ENCODE results near the gene H3-3A.

Gene H3-3A

DNA sequence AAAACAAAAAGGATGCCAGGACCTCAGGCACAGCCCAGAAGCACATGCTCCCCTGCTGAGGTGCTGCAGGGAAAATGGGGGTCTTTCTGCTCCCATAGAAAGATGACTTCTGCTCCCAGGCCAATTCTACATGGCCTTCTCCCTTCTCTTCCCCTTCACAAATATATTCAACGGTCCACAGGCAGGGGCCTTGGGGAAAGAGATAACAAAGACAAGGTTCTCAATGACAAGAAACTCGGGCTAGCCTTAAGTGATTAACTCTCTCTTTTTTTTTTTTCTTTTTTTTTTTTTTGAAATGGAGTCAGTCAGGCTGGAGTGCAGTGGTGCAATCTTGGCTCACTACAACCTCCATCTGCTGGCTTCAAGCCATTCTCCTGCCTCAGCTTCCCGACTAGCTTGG is 54.2 kb downstream of the H3-3A start:
- DNase-seq = no peak

DNA sequence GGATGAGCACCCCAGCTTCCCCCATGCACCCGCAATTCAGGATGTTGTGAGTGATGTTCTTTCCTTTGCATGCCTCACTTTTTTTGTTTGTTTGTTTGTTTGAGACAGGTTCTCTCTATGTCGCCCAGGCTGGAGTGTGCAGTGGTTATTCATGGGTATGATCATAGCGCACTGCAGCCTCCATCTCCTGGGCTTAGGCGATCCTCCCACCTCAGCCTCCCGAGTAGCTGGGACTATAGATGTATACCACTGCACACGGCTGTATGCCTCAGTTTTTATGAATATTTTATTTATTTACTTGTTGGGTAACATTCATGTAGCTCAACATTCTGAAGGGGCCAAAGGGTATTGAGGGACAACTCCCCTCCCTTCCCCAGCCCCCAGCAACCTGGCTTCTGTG is 54.8 kb downstream of the H3-3A start:
- no peak for DNase-seq

DNA sequence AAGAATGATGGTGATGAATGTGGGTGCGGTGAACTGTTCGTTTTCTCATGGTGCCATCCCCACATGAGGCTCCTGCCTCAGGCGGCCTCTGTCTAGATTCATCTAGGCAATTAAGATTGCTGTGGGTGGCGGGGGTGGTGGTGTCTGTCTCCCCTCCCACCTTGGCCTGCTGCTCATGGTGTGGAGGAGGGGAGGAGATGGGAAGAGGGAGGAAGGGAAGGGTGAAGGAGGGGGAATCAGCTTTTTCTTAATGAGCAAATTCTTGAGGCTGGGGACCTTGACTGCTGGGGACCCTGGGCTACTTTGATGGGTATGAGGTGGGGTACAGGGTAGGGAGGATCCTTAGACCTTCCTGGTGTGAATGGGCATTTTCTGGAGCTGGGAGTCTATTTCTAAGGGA is 55.8 kb downstream of the H3-3A start:
- DNase-seq = no peak

DNA sequence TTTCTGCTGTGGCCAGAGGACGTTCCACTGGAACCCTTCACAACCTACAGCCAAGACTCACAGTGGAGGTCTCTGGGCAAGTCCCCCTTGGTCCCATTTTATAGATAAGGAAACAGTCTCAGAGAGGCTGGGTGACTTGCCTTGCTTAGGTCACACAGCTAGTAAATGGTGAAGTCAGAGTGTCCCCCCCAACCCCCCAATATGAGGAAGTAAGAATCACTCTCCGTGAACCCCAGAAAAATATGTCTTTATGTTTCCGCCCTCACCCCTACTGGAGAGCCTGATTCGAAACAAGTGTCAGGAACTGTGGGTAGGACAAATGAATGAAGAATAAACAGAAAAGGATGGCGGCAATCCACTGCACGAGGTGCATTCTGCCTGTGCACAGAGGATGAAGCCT is 56.7 kb downstream of the H3-3A start:
- DNase-seq = no peak

DNA sequence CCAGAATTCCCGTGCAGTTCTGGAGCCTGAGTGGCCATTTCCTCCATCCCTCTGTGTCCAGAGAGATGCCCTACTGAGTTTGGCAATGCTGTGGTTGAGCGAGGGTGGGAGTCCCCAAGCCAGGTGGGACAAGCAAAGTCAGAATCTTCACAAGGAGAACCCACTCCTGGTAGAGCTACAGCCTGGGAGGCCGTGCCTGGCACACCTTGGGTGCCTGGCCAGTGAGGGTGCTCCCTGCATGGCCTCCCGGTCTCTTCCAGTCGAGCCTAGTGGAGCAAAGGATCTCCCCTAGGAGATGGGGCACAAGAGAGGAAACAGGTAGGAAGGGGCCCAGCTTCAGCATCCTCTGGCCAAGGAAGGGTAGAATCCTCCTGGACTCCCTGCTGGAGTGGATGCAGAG is 57.9 kb downstream of the H3-3A start:
- no peak for DNase-seq

DNA sequence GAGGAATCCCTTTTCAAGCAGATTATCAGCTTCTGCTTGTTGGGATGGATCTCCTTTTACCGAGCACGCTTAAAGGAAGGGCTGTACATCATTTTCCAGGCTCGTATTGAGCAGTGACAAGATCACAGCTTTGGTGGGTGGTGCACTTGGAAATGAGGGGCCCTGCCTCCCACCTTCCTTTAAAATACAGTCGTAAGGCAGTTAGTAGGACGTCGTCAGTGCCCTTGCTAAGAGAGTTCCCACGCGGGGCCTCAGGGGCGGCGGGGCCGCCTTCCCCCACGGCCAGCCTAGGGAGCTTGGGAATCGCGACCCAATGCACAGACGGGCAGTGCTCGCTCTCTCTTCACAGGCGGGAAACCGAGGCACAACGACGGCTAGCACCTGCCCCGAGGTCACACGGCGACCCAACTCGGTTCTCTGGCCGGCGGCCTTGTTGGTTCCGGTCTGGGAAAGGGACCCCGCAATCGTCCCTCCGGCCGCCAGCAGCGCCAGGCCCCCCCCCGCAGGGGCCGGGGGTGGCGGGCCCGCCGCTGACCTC is 58.6 kb downstream of the H3-3A start:
- DNase-seq = no peak

Measured in activated effector memory CD4-positive, alpha-beta T cell treated with Interleukin-2 at 50 U/mL for 16 hours (primary cell).